Epithelial cell of esophagus (primary cell): ENCODE data around the gene CARTPT.

Experiments
- DNase-seq: peaks from one replicate; pipeline ENCODE4 v3.0.0; 2010; ENCODE audit warnings: low read depth
- H3K4me3 ChIP-seq: 2 replicates; pipeline ENCODE4 v1.5.1; 2011; ENCODE audit warnings: mild to moderate bottlenecking, low read length, control low read depth
- CTCF ChIP-seq: IDR thresholded peaks from 2 replicates; pipeline ENCODE4 v1.5.1; 2011; ENCODE audit warnings: low read depth, mild to moderate bottlenecking, low read length, control low read depth, inconsistent platforms; ENCODE audit not compliant: insufficient read depth; ENCODE audit errors: missing control alignments

Gene CARTPT

DNA sequence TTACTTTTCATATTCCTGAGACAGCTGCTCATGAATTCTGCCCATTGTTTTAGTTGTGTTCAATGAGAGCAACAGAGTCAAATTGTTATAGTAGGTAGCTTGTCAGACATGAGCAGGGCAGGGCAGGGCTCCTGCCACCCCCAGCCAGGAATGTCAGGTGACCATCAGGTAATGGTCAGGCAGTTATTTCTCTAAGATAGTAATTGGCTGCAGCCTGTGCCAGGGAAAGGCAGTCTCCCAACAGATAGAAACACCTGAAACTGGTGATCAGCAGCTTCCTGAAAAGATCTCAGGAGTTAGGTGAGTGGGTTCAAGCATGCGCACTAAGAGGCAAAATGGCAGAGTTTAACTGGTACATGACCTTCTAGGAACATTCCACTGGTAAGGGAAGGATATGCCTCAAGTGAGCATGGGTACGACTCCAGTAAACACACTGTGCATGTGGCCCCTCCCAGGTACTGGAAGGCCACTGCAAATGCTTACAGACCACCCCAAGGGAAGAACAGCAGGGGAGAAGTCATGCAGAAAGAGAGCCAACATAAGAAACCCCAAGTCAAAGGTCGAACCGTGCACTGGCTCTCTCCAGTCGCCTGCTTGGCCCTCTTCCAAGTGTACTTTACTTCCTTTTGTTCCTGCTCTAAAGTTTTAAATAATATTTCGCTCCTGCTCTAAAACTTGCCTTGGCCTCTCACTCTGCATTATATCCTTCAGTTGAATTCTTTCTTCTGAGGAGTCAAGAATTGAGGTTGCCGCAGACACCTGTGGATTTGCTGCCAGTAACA is 25.1 kb downstream of the CARTPT start:
- no peak for TF ChIP-seq CTCF
- DNase-seq = no peak
- no peak overlapping the region for H3K4me3 ChIP-seq

GRCh38 chr5:71747182-71747581 is 28.1 kb downstream of the CARTPT start:
- no peak for TF ChIP-seq CTCF
- H3K4me3 ChIP-seq = no peak overlapping the region
- DNase-seq = no peak

GRCh38 chr5:71748360-71748759 is 29.3 kb downstream of the CARTPT start:
- H3K4me3 ChIP-seq = no peak overlapping the region
- DNase-seq = peak; percentile 27
- TF ChIP-seq CTCF = no peak

- no peak for DNase-seq
- no peak overlapping the region for H3K4me3 ChIP-seq
- TF ChIP-seq CTCF = no peak
Observed at GRCh38 chr5:71751422-71751821, 32.3 kb downstream of the CARTPT start.

DNA sequence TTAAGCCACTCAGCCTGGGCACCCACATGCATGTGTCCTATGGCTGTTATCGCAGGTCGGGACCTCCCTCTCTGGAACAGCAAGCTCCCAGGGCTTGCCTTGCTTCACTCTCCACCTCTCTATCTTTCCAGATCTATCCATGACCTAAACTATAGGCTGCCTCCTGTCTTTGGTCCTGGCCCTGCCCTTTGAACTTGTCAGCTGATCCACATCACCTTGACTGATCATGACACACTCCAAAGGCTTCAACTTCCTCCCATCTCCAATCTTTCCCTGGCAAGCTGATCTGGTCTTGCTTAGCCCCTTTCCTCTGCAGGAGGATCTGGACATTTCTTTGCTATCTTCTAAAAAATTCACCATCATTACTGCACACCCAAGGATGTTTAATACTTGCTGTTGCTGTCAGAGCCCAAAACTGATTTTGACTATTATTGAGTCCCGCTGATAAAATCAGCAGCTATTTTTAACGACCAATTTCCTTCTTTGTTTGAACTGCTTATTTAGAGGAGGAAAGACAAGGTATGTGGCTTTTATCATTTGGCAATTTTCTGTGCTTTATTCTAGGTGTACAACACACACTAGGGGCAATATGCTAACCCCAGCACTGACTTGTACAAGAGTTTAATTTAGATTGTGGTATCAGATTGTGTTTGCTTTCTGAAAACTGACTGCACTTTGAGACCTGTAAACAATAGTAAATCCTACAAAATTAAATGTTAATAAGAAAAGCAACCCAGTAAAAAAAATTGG is 33.5 kb downstream of the CARTPT start:
- TF ChIP-seq CTCF = no peak
- H3K4me3 ChIP-seq = no peak overlapping the region
- no peak for DNase-seq

- peak; percentile 92 for TF ChIP-seq CTCF
- no peak overlapping the region for H3K4me3 ChIP-seq
- peak; percentile 74 for DNase-seq
Observed at GRCh38 chr5:71757590-71758543, 38.8 kb downstream of the CARTPT start.
